Stimulated activated CD8-positive, alpha-beta memory T cell treated with anti-CD3 and anti-CD28 coated beads, Interleukin-15, amount 100 ng/mL, for 1 hour (primary cell): ENCODE measurements around the gene NPTX1.

Experiments
- DNase-seq: peaks from one replicate; pipeline ENCODE4 v3.0.0-alpha.2; 2020; ENCODE audit warnings: low read depth

Gene NPTX1

GRCh38 chr17:80503921-80504320 lies 27.5 kb upstream of the NPTX1 start:
- no peak for DNase-seq

- no peak for DNase-seq
Measured at GRCh38 chr17:80503031-80503430, 26.6 kb upstream of the NPTX1 start.

- DNase-seq, result no peak
Measured at GRCh38 chr17:80502578-80502877, 26.1 kb upstream of the NPTX1 start.

- DNase-seq, result no peak
Measured at GRCh38 chr17:80501741-80502577, 25.6 kb upstream of the NPTX1 start.

GRCh38 chr17:80499961-80500665 lies 23.7 kb upstream of the NPTX1 start:
- no peak for DNase-seq

- no peak for DNase-seq
Measured at GRCh38 chr17:80499560-80499959, 23.2 kb upstream of the NPTX1 start.

GRCh38 chr17:80498920-80499410 lies 22.6 kb upstream of the NPTX1 start:
- DNase-seq, result no peak

- no peak for DNase-seq
Measured at GRCh38 chr17:80498242-80498919, 22.0 kb upstream of the NPTX1 start.

- DNase-seq, result no peak
Measured at GRCh38 chr17:80497726-80498241, 21.4 kb upstream of the NPTX1 start.

- DNase-seq, result no peak
Measured at GRCh38 chr17:80494547-80494946, 18.1 kb upstream of the NPTX1 start.

GRCh38 chr17:80492343-80493136 lies 16.1 kb upstream of the NPTX1 start:
- DNase-seq, result no peak

GRCh38 chr17:80491478-80492342 lies 15.3 kb upstream of the NPTX1 start:
- DNase-seq, result no peak

- DNase-seq, result no peak
Measured at GRCh38 chr17:80487511-80487910, 11.1 kb upstream of the NPTX1 start.

- DNase-seq, result no peak
Measured at GRCh38 chr17:80486692-80487091, 10.3 kb upstream of the NPTX1 start.

- DNase-seq, result no peak
Measured at GRCh38 chr17:80485846-80486245, 9.4 kb upstream of the NPTX1 start.

- DNase-seq, result no peak
Measured at GRCh38 chr17:80482555-80483308, 6.3 kb upstream of the NPTX1 start.

GRCh38 chr17:80482058-80482318 lies 5.6 kb upstream of the NPTX1 start:
- DNase-seq, result no peak

- DNase-seq, result no peak
Measured at GRCh38 chr17:80481284-80482057, 5.1 kb upstream of the NPTX1 start.

- no peak for DNase-seq
Measured at GRCh38 chr17:80480248-80480647, 3.8 kb upstream of the NPTX1 start.

GRCh38 chr17:80479246-80479566 lies 2.8 kb upstream of the NPTX1 start:
- no peak for DNase-seq
